Measurements from ENCODE around the gene MTCL1. TPM values are rescaled to one million over a fixed set of nuclear protein-coding genes. Genes with fewer than 3 reads are reported as not detected.

Gene MTCL1
- total and polyA plus RNA-seq, 10 donors: 1.6 to 7.5 (median 3.9) TPM

DNA sequence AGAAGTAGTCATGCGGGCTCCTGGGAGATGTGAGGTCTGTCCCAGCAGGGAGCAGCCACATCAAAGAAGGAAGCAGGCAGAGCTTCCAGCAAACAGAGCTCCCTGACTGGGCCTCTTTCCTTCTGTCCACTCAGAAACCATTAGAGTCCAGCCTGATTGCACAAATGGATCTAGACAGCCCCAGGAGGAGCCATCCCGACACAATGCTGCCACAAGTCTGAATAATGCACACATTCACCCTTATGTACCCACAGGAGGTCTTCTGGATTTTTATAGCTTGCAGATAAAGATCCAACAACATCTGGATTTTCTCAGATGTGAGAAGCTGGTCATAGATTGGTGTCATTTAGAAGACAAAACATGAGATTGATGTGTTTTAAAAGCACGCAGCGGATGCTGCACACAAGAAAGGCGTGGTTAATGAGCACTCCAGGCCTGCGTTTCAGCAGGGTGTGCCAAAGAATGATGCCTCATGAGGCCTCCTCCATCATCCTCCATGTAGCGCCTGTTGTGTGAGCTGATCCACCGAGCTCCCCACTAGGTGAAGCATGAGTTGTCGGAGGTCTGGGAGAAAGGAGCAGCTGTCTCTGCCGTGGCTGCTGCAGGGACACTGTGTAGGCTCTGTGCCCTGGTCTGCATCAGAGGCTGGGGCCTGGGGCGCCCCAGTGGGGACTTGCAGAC lies 60.6 kb downstream of the MTCL1 start:
- Histone ChIP-seq H3K27me3 (replicated peaks in 1 of 7) (no peaks in the 10 kb centered on the region), H3K4me3 (no peak overlapping the region), H3K36me3 (no peaks in the 10 kb centered on the region), H3K9me3 (peaks cover 0 to 13% (median 2%) of the 10 kb centered on the region in 8 donors), H3K4me1 (no peaks in the 10 kb centered on the region), H3K27ac (no peak overlapping the region)
- no peak for DNase-seq
- intact Hi-C loops (cut with DNase I; ENCODE audit: low total_unique reads): no loop called here
- TF ChIP-seq, protein P1, sequence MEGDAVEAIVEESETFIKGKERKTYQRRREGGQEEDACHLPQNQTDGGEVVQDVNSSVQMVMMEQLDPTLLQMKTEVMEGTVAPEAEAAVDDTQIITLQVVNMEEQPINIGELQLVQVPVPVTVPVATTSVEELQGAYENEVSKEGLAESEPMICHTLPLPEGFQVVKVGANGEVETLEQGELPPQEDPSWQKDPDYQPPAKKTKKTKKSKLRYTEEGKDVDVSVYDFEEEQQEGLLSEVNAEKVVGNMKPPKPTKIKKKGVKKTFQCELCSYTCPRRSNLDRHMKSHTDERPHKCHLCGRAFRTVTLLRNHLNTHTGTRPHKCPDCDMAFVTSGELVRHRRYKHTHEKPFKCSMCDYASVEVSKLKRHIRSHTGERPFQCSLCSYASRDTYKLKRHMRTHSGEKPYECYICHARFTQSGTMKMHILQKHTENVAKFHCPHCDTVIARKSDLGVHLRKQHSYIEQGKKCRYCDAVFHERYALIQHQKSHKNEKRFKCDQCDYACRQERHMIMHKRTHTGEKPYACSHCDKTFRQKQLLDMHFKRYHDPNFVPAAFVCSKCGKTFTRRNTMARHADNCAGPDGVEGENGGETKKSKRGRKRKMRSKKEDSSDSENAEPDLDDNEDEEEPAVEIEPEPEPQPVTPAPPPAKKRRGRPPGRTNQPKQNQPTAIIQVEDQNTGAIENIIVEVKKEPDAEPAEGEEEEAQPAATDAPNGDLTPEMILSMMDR (IDR thresholded peaks at IDR 0.05 in 8 of 11, conservative IDR thresholded peaks at IDR 0.05 in 3 of 11): no peak
- no peak for TF ChIP-seq POLR2AphosphoS5 (IDR thresholded peaks at IDR 0.05)
- no peak for TF ChIP-seq POLR2A (IDR thresholded peaks at IDR 0.05)
- 80 to 85% (median 81%) methylated on average over 11 of the region's 11 CpGs for WGBS, 5 donors

DNA sequence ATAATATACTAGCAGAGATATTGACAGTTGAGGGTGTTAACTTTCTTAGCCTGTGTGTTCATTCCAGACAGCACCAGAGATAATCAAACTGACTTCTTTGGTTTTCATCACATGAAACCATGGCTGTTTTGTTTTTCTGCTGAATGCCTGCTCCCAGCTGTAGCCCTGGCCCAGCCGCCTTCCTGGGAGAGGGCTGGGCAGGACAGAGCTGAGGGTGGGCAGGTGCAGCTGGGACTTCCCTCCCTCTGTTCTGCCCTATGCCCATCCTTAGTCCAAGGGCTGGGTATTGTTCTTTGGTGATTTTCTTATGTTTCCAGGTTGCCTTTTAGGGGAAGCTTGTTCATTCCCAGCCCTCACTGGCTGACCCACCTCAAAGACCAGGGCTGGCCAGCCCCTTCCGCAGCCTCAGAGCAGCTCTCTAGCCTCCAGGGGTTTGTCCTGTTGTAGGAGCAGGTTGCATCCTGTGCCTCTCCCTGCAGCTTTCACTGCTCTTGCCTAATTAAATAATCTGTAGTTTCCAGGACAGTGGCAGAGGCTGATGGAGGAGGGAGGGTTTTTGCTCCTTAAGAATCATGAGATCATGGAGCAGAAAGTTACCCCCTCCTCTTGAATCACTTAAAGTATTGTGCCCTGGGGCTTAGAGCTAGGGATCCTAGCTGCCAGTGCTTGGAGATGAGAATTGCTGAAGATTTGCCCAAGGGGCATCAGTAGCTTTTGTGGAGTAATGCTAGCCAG lies 61.4 kb downstream of the MTCL1 start:
- TF ChIP-seq, protein P1 (IDR thresholded peaks at IDR 0.05 in 8 of 11, conservative IDR thresholded peaks at IDR 0.05 in 3 of 11): no peak
- TF ChIP-seq POLR2A (IDR thresholded peaks at IDR 0.05) (no peak), POLR2AphosphoS5 (IDR thresholded peaks at IDR 0.05) (no peak)
- 87 to 100% (median 95%) methylated on average over 1 to 2 of the region's 2 CpGs for WGBS, 5 donors
- no peak for DNase-seq
- no peaks in the 10 kb centered on the region for H3K4me1 ChIP-seq
- H3K27ac ChIP-seq: no peak overlapping the region
- H3K9me3 ChIP-seq: peaks cover 0 to 5% (median 0%) of the 10 kb centered on the region in 8 donors
- no peak overlapping the region for H3K4me3 ChIP-seq
- no peaks in the 10 kb centered on the region for H3K36me3 ChIP-seq
- no peaks in the 10 kb centered on the region for H3K27me3 ChIP-seq (replicated peaks in 1 of 7)
- intact Hi-C loops (cut with DNase I; ENCODE audit: low total_unique reads): no loop called here

DNA sequence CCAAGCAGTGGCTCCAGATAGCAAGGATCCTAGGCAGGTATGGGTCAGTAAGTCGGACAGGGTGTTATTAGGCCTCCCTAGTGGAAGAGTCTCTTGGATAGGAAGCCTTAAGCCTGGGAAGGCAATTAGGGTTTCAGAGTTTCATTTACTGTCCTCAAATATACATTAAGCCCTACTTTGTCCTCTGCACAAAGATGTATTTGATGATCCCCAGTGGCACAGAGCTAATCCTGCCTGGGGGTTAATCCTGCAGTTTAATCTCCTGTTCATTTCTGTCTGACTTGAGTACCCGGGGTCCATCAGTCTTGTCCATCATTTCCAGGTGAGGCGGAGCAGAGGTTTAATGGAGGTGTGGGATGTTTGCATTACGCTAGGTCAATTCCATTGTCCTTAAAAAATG lies 62.0 kb downstream of the MTCL1 start:
- WGBS, 5 donors: 89 to 95% (median 92%) methylated on average over 4 of the region's 4 CpGs
- TF ChIP-seq POLR2AphosphoS5 (IDR thresholded peaks at IDR 0.05) (no peak), POLR2A (IDR thresholded peaks at IDR 0.05) (no peak)
- TF ChIP-seq, protein P1 (IDR thresholded peaks at IDR 0.05 in 8 of 11, conservative IDR thresholded peaks at IDR 0.05 in 3 of 11): no peak
- Histone ChIP-seq H3K27me3 (replicated peaks in 1 of 7) (no peaks in the 10 kb centered on the region), H3K4me3 (no peak overlapping the region), H3K9me3 (no peaks in the 10 kb centered on the region), H3K4me1 (no peaks in the 10 kb centered on the region), H3K27ac (no peak overlapping the region), H3K36me3 (no peaks in the 10 kb centered on the region)
- intact Hi-C loops (cut with DNase I; ENCODE audit: low total_unique reads): no loop called here
- DNase-seq: no peak

DNA sequence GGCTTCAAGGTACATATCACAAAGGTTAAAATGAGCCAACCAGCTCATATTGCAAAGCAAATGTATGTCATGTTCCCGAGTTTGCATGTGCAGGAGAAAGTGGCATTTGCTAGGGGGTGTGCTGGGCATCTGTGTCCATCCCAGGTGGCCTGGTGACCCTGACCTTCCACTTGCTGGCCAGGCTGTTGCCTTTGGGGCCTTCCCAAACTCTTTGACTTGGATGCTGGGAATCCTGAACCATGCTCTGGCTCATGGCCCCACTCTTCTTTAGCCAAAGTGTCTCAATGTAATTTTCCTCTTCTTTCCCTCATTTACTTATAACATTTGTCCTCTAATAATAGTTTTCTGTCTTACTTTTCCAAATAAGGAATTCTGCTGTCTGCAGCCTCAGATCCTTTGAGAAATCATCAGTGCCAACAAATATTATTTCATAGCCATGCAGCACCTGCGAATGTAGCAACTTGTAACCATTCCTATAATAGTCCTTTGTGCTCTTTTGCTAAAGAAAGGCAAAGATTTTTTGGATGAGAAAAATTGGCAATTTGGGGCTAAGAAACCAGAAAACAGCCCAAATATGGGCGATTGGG lies 64.2 kb downstream of the MTCL1 start:
- Histone ChIP-seq H3K27me3 (replicated peaks in 1 of 7) (no peaks in the 10 kb centered on the region), H3K4me3 (no peak overlapping the region), H3K27ac (no peak overlapping the region), H3K36me3 (no peaks in the 10 kb centered on the region), H3K4me1 (no peaks in the 10 kb centered on the region), H3K9me3 (no peaks in the 10 kb centered on the region)
- 82 to 91% (median 88%) methylated on average over 3 of the region's 3 CpGs for WGBS, 5 donors
- no peak for TF ChIP-seq POLR2AphosphoS5 (IDR thresholded peaks at IDR 0.05)
- TF ChIP-seq, protein P1 (IDR thresholded peaks at IDR 0.05 in 8 of 11, conservative IDR thresholded peaks at IDR 0.05 in 3 of 11): no peak
- no peak for DNase-seq
- intact Hi-C loops (cut with DNase I; ENCODE audit: low total_unique reads): no loop called here
